T-helper 17 cell (primary cell): ENCODE data around the gene FAM193A. TPM values are rescaled to one million over a fixed set of nuclear protein-coding genes. Genes with fewer than 3 reads are reported as not detected.
"Not testable (repeated sequence)": the region's sequence is repeated elsewhere in the genome, so short reads cannot be mapped to it uniquely, and the experiment has no call there.

Experiments
- ATAC-seq: fragments of 150-1000 bp; cut with Tn5 transposase; 2 replicates; pipeline ENCODE4 v1.10.0; 2021; ENCODE audit warnings: mild to moderate bottlenecking, moderate library complexity
- DNase-seq, 3 donors: peaks; one replicate each; pipeline versions ENCODE4 v3.0.0 to v3.0.0-alpha.2; 2020 to 2021
- H3K9me3 ChIP-seq: one replicate; pipeline ENCODE4 v1.7.0; 2013; ENCODE audit warnings: low read length, mild to moderate bottlenecking; ENCODE audit not compliant: control insufficient read depth, poor library complexity, severe bottlenecking
- H3K27ac Mint-ChIP-seq: one replicate; pipeline ENCODE4 v1.8.0; 2022; ENCODE audit warnings: mild to moderate bottlenecking, moderate library complexity, mixed read lengths
- H3K27me3 Mint-ChIP-seq: one replicate; pipeline ENCODE4 v1.8.0; 2022; ENCODE audit warnings: mixed read lengths
- H3K36me3 Mint-ChIP-seq: one replicate; pipeline ENCODE4 v1.8.0; 2022; ENCODE audit warnings: low read depth, mixed read lengths
- H3K4me1 Mint-ChIP-seq: one replicate; pipeline ENCODE4 v1.8.0; 2022; ENCODE audit warnings: mild to moderate bottlenecking, mixed read lengths
- H3K4me3 Mint-ChIP-seq: one replicate; pipeline ENCODE4 v1.8.0; 2022; ENCODE audit warnings: mild to moderate bottlenecking, moderate library complexity, mixed read lengths
- total RNA-seq, 4 donors: library from RNA in 2 of 4; stranded (reverse) in 2 of 4; gene quantifications; one replicate each; pipeline ENCODE4 v1.2.3 and lab custom pipeline; 2022 to 2026

The FAM193A gene
- total RNA-seq, 2 donors from 2014 or later: 34.8 to 39.8 TPM

DNA sequence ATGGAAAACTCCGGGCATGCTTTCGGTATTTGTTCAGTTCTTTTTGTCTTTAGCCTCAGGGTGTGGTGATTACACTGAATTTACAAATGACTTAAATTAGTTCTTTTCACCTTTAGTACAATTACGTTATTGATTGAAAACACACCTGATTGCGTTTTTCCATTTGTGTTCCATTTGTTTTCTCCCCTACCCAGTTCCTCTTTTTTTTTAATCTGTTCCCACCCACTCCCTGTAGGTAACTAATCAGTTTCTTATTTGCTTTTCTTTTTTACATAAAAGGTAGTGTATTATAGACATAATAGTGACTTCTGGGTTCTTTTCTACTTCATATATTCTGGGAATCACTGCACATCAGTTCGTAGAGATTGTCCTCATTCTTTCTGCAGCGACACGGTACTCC, 166.3 kb downstream of the FAM193A start:
- no peaks in the 10 kb centered on the region for H3K9me3 ChIP-seq
- Mint-ChIP-seq H3K27me3 (no peaks in the 10 kb centered on the region), H3K4me3 (no peak overlapping the region), H3K4me1 (peaks cover 8% of the 10 kb centered on the region), H3K36me3 (peaks cover 16% of the 10 kb centered on the region), H3K27ac (no peak overlapping the region)
- no peak for DNase-seq
- no peak for ATAC-seq

GRCh38 chr4:2712261-2712842, 175.9 kb downstream of the FAM193A start:
- DNase-seq (no peak), ATAC-seq (no peak)
- no peaks in the 10 kb centered on the region for H3K27me3 Mint-ChIP-seq
- peaks cover 3% of the 10 kb centered on the region for H3K36me3 Mint-ChIP-seq
- H3K4me3 Mint-ChIP-seq: no peak overlapping the region
- H3K4me1 Mint-ChIP-seq: peaks cover 13% of the 10 kb centered on the region
- peak overlapping the region; percentile 85 for H3K27ac Mint-ChIP-seq
- H3K9me3 ChIP-seq: no peaks in the 10 kb centered on the region

DNA sequence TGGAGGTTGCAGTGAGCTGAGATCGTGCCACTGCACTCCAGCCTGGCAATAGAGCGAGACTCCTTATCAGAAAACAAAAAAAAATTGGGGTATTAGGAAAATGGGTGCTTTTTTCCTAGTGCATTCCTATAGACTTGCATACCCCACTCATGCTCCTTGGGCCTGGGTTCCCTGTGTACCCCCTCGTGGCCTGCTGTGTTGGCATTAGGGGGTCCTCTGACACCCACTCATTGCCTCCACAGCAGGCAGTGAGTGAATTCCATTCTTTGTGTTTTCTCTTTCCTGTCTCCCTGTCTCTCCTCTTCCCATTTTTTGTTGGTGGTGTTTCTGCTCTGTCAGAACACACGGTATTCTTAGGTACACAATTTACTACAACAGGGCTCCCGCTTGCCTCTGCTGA, 176.9 kb downstream of the FAM193A start:
- Mint-ChIP-seq H3K27me3 (no peaks in the 10 kb centered on the region), H3K27ac (peak overlapping the region; percentile 94), H3K4me3 (peak overlapping the region; percentile 4), H3K36me3 (no peaks in the 10 kb centered on the region), H3K4me1 (peaks cover 13% of the 10 kb centered on the region)
- no peak for ATAC-seq
- no peaks in the 10 kb centered on the region for H3K9me3 ChIP-seq
- no peak for DNase-seq

DNA sequence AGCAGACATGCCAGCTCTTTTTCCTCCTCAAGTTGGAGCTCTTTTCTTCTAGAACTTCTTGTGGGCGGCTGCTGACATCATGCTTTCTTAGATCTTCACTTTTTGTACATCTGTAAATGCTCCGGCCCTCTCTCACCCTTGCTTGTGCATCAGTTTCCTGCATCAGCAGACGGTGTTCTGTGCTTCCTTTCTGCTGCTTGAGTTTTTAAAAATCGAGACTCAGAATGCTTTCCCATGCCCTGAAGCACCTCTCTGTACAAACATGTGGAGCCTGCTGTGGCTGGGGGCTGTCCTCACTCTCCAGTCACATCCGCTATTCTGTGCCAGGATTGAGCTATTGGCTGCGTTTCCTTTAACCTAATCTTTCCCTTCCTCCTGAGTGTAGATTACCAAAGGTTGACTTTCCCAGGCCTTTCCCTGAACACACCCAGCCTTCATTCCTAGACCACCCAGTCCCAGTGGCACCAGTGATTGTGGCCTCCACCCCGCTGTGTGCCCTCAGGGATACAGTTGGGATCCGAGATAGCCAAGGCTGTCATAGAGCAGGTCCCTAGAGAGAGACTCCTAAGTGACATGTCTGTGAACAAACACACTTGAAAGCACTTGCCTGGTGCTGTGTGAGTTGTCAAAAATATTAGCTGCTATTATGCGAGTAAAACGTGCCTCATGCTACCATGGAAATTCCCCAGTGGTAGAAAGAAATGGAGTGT, 177.8 kb downstream of the FAM193A start:
- H3K9me3 ChIP-seq: no peaks in the 10 kb centered on the region
- no peaks in the 10 kb centered on the region for H3K27me3 Mint-ChIP-seq
- H3K27ac Mint-ChIP-seq: peak overlapping the region; percentile 94
- no peaks in the 10 kb centered on the region for H3K36me3 Mint-ChIP-seq
- peak overlapping the region; percentile 62 for H3K4me3 Mint-ChIP-seq
- DNase-seq (no peak), ATAC-seq (peak; percentile 91)
- peaks cover 13% of the 10 kb centered on the region for H3K4me1 Mint-ChIP-seq

GRCh38 chr4:2714918-2715317, 178.5 kb downstream of the FAM193A start:
- Mint-ChIP-seq H3K4me1 (peaks cover 13% of the 10 kb centered on the region), H3K27ac (peak overlapping the region; percentile 94), H3K4me3 (no peak overlapping the region), H3K36me3 (no peaks in the 10 kb centered on the region), H3K27me3 (no peaks in the 10 kb centered on the region)
- no peak for DNase-seq
- no peaks in the 10 kb centered on the region for H3K9me3 ChIP-seq
- ATAC-seq: no peak

DNA sequence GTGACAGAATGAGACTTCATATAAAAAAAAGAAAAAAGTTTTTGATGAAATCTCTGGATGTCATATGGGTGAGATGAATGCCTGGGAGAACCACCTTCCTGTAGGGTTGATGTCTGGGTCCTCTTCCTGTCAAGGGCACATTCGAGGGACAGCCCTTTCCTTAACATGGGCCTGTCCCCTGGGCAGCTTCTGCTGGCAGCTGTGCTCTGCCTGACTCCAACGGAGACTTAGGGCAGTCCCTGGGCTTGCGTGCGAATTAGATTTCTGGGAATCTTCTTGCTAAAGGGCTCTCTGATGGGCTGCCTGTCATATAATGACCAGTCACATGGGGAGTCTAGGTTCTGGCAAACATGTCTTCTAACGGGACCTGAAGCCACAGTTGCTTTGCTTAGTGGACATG, 179.0 kb downstream of the FAM193A start:
- H3K9me3 ChIP-seq: no peaks in the 10 kb centered on the region
- Mint-ChIP-seq H3K4me1 (peaks cover 13% of the 10 kb centered on the region), H3K27ac (peak overlapping the region; percentile 49), H3K36me3 (no peaks in the 10 kb centered on the region), H3K27me3 (no peaks in the 10 kb centered on the region), H3K4me3 (no peak overlapping the region)
- ATAC-seq: no peak
- DNase-seq: no peak

DNA sequence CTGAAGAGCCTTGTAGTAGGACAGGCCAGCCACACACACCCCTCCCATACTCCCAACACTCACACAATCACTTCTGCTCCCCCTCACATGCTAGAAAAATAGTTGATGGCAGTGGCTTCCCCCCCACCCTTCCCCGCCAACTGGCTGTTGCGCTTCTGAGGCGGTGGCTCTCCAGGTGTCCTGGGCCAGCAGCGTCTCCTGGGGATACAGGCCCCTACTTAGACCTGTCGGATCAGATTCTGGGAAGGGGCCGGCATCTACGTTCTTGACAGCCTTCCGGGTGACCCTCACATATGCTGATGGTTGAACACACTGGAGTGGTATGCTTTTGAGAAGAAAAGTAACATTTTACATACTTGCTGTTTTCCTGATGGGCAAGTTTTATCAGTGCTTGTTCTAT, 179.8 kb downstream of the FAM193A start:
- H3K4me1 Mint-ChIP-seq: peaks cover 13% of the 10 kb centered on the region
- ATAC-seq: no peak
- no peak overlapping the region for H3K27ac Mint-ChIP-seq
- H3K36me3 Mint-ChIP-seq: no peaks in the 10 kb centered on the region
- H3K27me3 Mint-ChIP-seq: no peaks in the 10 kb centered on the region
- no peak for DNase-seq
- no peaks in the 10 kb centered on the region for H3K9me3 ChIP-seq
- no peak overlapping the region for H3K4me3 Mint-ChIP-seq

- Mint-ChIP-seq H3K27ac (no peak overlapping the region), H3K4me3 (no peak overlapping the region), H3K27me3 (no peaks in the 10 kb centered on the region), H3K4me1 (peaks cover 9% of the 10 kb centered on the region), H3K36me3 (peaks cover 2% of the 10 kb centered on the region)
- DNase-seq: no peak
- ATAC-seq: no peak
- H3K9me3 ChIP-seq: no peaks in the 10 kb centered on the region
These were observed 185.1 kb downstream of the FAM193A start for GRCh38 chr4:2721586-2721985.

GRCh38 chr4:2722033-2722432, 185.6 kb downstream of the FAM193A start:
- no peaks in the 10 kb centered on the region for H3K9me3 ChIP-seq
- H3K4me1 Mint-ChIP-seq: peaks cover 9% of the 10 kb centered on the region
- DNase-seq (no peak), ATAC-seq (no peak)
- no peaks in the 10 kb centered on the region for H3K27me3 Mint-ChIP-seq
- H3K36me3 Mint-ChIP-seq: peaks cover 2% of the 10 kb centered on the region
- peak overlapping the region; percentile 88 for H3K27ac Mint-ChIP-seq
- no peak overlapping the region for H3K4me3 Mint-ChIP-seq

GRCh38 chr4:2723751-2724150, 187.3 kb downstream of the FAM193A start:
- Mint-ChIP-seq H3K27ac (peak overlapping the region; percentile 75), H3K4me3 (no peak overlapping the region), H3K4me1 (peaks cover 9% of the 10 kb centered on the region), H3K36me3 (peaks cover 2% of the 10 kb centered on the region), H3K27me3 (no peaks in the 10 kb centered on the region)
- no peak for ATAC-seq
- DNase-seq: no peak
- no peaks in the 10 kb centered on the region for H3K9me3 ChIP-seq

- ATAC-seq: no peak
- DNase-seq: no peak
- Mint-ChIP-seq H3K4me3 (no peak overlapping the region), H3K36me3 (peaks cover 2% of the 10 kb centered on the region), H3K4me1 (peaks cover 9% of the 10 kb centered on the region), H3K27ac (no peak overlapping the region), H3K27me3 (no peaks in the 10 kb centered on the region)
- no peaks in the 10 kb centered on the region for H3K9me3 ChIP-seq
These were observed 188.9 kb downstream of the FAM193A start for GRCh38 chr4:2725380-2725779.

GRCh38 chr4:2726881-2727280, 190.4 kb downstream of the FAM193A start:
- not testable (repeated sequence) for DNase-seq, ATAC-seq, H3K4me3 Mint-ChIP-seq, H3K27me3 Mint-ChIP-seq, H3K27ac Mint-ChIP-seq, H3K9me3 ChIP-seq, H3K36me3 Mint-ChIP-seq, H3K4me1 Mint-ChIP-seq

GRCh38 chr4:2728221-2728620, 191.8 kb downstream of the FAM193A start:
- H3K9me3 ChIP-seq: no peaks in the 10 kb centered on the region
- ATAC-seq (no peak), DNase-seq (no peak)
- no peak overlapping the region for H3K27ac Mint-ChIP-seq
- no peak overlapping the region for H3K4me3 Mint-ChIP-seq
- peaks cover 11% of the 10 kb centered on the region for H3K36me3 Mint-ChIP-seq
- H3K27me3 Mint-ChIP-seq: no peaks in the 10 kb centered on the region
- peaks cover 10% of the 10 kb centered on the region for H3K4me1 Mint-ChIP-seq
